Middle frontal gyrus (tissue), 1 donor: ENCODE measurements around the gene TEX11.

Source experiments
- DNase-seq: peaks from one replicate; pipeline ENCODE4 v3.0.0-alpha.2; 2015; ENCODE audit warnings: low spot score; ENCODE audit errors: extremely low spot score

TEX11 gene

GRCh38 chrX:70498129-70498528 is 410.4 kb downstream of the TEX11 start:
- DNase-seq = no peak

- DNase-seq = no peak
Observed at GRCh38 chrX:70497026-70497425, 411.5 kb downstream of the TEX11 start.

GRCh38 chrX:70496491-70496890 is 412.0 kb downstream of the TEX11 start:
- DNase-seq = no peak

- DNase-seq = no peak
Observed at GRCh38 chrX:70494441-70494840, 414.1 kb downstream of the TEX11 start.

- DNase-seq = no peak
Observed at GRCh38 chrX:70488856-70489255, 419.7 kb downstream of the TEX11 start.

- DNase-seq = no peak
Observed at GRCh38 chrX:70485466-70485865, 423.0 kb downstream of the TEX11 start.

- DNase-seq = no peak
Observed at GRCh38 chrX:70482300-70482699, 426.2 kb downstream of the TEX11 start.

GRCh38 chrX:70481471-70482270 is 426.8 kb downstream of the TEX11 start:
- DNase-seq = no peak

GRCh38 chrX:70480660-70481018 is 427.9 kb downstream of the TEX11 start:
- DNase-seq = peak; percentile 31

- no peak for DNase-seq
Observed at GRCh38 chrX:70479922-70480659, 428.4 kb downstream of the TEX11 start.

- no peak for DNase-seq
Observed at GRCh38 chrX:70479247-70479921, 429.1 kb downstream of the TEX11 start.
